ENCODE results near the gene DENND1C. TPM values are rescaled to one million over a fixed set of nuclear protein-coding genes. Genes with fewer than 3 reads are reported as not detected.

Gene DENND1C
- total and polyA plus RNA-seq, 9 of the 15 experiments (the other 6 are each of a cell fraction or from before 2014, with no cell fraction given) = 0.03 to 1.2 (median 0.32) TPM; not detected in 1

DNA sequence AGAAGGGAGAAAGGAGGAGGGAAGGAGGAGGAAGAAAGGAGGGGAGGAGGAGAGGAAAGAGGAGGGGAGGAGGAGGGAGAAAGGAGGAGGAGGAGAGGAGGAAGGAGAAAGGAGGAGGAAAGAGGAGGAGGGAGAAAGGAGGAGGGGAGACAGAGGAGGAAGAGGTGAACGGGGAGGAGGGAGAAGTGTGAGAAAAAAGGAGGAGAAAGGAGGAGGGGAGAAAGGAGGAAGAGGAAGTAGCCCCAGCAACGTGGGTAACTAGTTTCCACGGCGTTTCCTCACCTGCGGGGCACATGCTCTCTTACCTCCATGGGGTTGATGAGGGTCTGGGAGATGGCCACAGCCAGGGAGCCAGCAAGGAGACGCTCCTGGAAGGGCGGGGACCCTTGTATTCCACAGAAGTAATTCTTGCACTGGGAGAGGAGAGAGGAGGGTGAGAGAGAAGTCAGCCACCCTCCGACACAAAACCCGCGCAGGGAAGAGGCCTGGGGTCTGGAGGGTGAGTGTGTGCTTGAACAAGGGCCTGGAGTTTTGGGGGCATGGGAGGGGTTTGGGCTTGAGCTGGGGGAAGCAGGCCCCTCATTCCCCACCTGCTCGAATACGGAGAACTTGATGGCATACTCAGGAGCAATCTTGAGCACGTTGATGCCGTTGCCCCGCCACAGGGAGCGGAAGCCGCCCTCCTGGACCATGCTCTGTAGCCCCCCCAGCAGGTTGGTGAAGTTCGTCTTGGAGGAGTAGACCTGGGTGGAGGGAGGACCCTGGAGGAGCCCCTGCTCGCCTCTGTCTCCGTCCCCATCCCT, 52.0 kb downstream of the DENND1C start (continued):
- TF ChIP-seq THRB (CRISPR knock-in tag; conservative IDR thresholded peaks at IDR 0.05) = peak; percentile 83
- peak; percentile 92 for TF ChIP-seq MTA1 (IDR thresholded peaks at IDR 0.05; ENCODE audit: borderline replicate concordance)
- no peak for TF ChIP-seq IRF2 (CRISPR knock-in tag; IDR thresholded peaks at IDR 0.05)
- TF ChIP-seq, protein P1, sequence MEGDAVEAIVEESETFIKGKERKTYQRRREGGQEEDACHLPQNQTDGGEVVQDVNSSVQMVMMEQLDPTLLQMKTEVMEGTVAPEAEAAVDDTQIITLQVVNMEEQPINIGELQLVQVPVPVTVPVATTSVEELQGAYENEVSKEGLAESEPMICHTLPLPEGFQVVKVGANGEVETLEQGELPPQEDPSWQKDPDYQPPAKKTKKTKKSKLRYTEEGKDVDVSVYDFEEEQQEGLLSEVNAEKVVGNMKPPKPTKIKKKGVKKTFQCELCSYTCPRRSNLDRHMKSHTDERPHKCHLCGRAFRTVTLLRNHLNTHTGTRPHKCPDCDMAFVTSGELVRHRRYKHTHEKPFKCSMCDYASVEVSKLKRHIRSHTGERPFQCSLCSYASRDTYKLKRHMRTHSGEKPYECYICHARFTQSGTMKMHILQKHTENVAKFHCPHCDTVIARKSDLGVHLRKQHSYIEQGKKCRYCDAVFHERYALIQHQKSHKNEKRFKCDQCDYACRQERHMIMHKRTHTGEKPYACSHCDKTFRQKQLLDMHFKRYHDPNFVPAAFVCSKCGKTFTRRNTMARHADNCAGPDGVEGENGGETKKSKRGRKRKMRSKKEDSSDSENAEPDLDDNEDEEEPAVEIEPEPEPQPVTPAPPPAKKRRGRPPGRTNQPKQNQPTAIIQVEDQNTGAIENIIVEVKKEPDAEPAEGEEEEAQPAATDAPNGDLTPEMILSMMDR (IDR thresholded peaks at IDR 0.05 in 2 of 3, conservative IDR thresholded peaks at IDR 0.05 in 1 of 3; ENCODE audit: insufficient read depth in 2 of 3, low read depth in 1 of 3, low read length in 3 of 3) = peak in 2 of 3 experiments; percentile 24 to 51; a peak in 2 of 6 replicates
- 0 out of 2 replicates have a peak, but pooled peaks have one; percentile 52 for TF ChIP-seq TOE1 (IDR thresholded peaks at IDR 0.05; ENCODE audit: borderline replicate concordance)
- 0 out of 2 replicates have a peak, but pooled peaks have one; percentile 19 for TF ChIP-seq TOE1 (CRISPR knock-in tag; IDR thresholded peaks at IDR 0.05; ENCODE audit: borderline replicate concordance, low read depth)
- TF ChIP-seq SREBF2 (CRISPR knock-in tag; IDR thresholded peaks at IDR 0.05) = no peak
- TF ChIP-seq ZNF124 (CRISPR knock-in tag; IDR thresholded peaks at IDR 0.05) = no peak
- TF ChIP-seq SP1 (CRISPR knock-in tag; IDR thresholded peaks at IDR 0.05) = peak; percentile 35; the same call in 1 of the 2 replicates
- TF ChIP-seq RBBP5 (IDR thresholded peaks at IDR 0.05; ENCODE audit: borderline replicate concordance, insufficient read depth, low read length, poor library complexity, severe bottlenecking) = peak; percentile 35
- peak; percentile 36 for TF ChIP-seq SAP30 (IDR thresholded peaks at IDR 0.05; ENCODE audit: borderline replicate concordance, insufficient read depth, low read depth, low read length, poor library complexity, severe bottlenecking)
- peak; percentile 29 for TF ChIP-seq ARHGAP35 (IDR thresholded peaks at IDR 0.05; ENCODE audit: partially characterized antibody)
- TF ChIP-seq NR2C2 (CRISPR knock-in tag; IDR thresholded peaks at IDR 0.05) = 0 out of 2 replicates have a peak, but pooled peaks have one; percentile 37
- no peak for TF ChIP-seq NR2C2 (tag; IDR thresholded peaks at IDR 0.05)
- peak; percentile 23 for TF ChIP-seq POLR2B (IDR thresholded peaks at IDR 0.05; ENCODE audit: low read depth, partially characterized antibody)
- 0 out of 2 replicates have a peak, but pooled peaks have one; percentile 30 for TF ChIP-seq ZFX (CRISPR knock-in tag; IDR thresholded peaks at IDR 0.05)
- TF ChIP-seq GABPB1 (CRISPR knock-in tag; IDR thresholded peaks at IDR 0.05) = 0 out of 2 replicates have a peak, but pooled peaks have one; percentile 20
- peak in 1 of 2 experiments; percentile 34; a peak in 2 of 4 replicates for TF ChIP-seq FOXK2 (conservative IDR thresholded peaks at IDR 0.05 in 1 of 2, IDR thresholded peaks at IDR 0.05 in 1 of 2; ENCODE audit: low read depth in 2 of 2)
- TF ChIP-seq LARP7 (IDR thresholded peaks at IDR 0.05) = peak; percentile 87
- no peak for TF ChIP-seq XRCC4 (IDR thresholded peaks at IDR 0.05; ENCODE audit: extremely low read depth, insufficient read depth, insufficient read length)
- peak; percentile 83 for TF ChIP-seq PCBP1 (IDR thresholded peaks at IDR 0.05; ENCODE audit: low read depth, low read length, poor library complexity, severe bottlenecking)
- no peak for TF ChIP-seq TCF3 (CRISPR knock-in tag; IDR thresholded peaks at IDR 0.05)

All from K562 (cell line).